Measurements from ENCODE around the gene TOX3. TPM values are rescaled to one million over a fixed set of nuclear protein-coding genes. Genes with fewer than 3 reads are reported as not detected.

The TOX3 gene
- total and polyA plus RNA-seq, 2 of the 13 experiments (the other 11 are each of a cell fraction or from before 2014, with no cell fraction given): 14.5 to 98.6 TPM

- no peaks in the 10 kb centered on the region for H3K9me3 ChIP-seq (ENCODE audit: low read length)
- 45% methylated on average over 5 of the region's 5 CpGs for WGBS (ENCODE audit: low lambda C conversion rate)
- intact Hi-C loops (cut with micrococcal nuclease; ENCODE audit: unreplicated experiment): no loop called here
- no peak overlapping the region for H3K9ac ChIP-seq (ENCODE audit: insufficient read depth, low read depth, low read length)
- no peaks in the 10 kb centered on the region; a peak in 1 of 5 replicates for H3K27me3 ChIP-seq (ENCODE audit: control insufficient read depth in 1 of 2, insufficient read depth in 2 of 2, low read length in 2 of 2)
- H3K4me2 ChIP-seq (ENCODE audit: low read depth, low read length): no peak overlapping the region
- CTCF ChIA-PET (ENCODE audit: low intra/inter-chr PET ratio, low total read pairs): no interaction called here
- in situ Hi-C loops (cut with HindIII; ENCODE audit: extremely low pct_ligation_motif_present, low pct_unique_long_range_greater_than_20kb): no loop called here
- H3K79me2 ChIP-seq (ENCODE audit: insufficient read depth, low read length): no peaks in the 10 kb centered on the region
- DNase-seq (ENCODE audit: low spot score) (no peak), ATAC-seq (no peak), FAIRE-seq (no peak)
- no peak overlapping the region for H2AFZ ChIP-seq (ENCODE audit: low read length)
- no peaks in the 10 kb centered on the region for H3K36me3 ChIP-seq (replicated peaks in 1 of 2; ENCODE audit: control insufficient read depth in 1 of 2, insufficient read depth in 2 of 2, low read length in 2 of 2)
- no peak overlapping the region for H3K4me3 ChIP-seq (replicated peaks in 1 of 3; ENCODE audit: insufficient read depth in 1 of 3, low read depth in 2 of 3, low read length in 3 of 3)
- H3K4me1 ChIP-seq (ENCODE audit: insufficient read depth, low read length): peaks cover 46% of the 10 kb centered on the region
- H3K27ac ChIP-seq (ENCODE audit: extremely low read length, insufficient read depth, low read length): no peak overlapping the region
- POLR2A ChIA-PET: no interaction called here
- no peaks in the 10 kb centered on the region for H4K20me1 ChIP-seq (ENCODE audit: insufficient read depth, low read length)
- no TSS peak for BruUV-seq (replicated peaks)
- TF ChIP-seq TRIM24 (CRISPR knock-in tag; IDR thresholded peaks at IDR 0.05) (no peak), TBL1XR1 (IDR thresholded peaks at IDR 0.05; ENCODE audit: borderline replicate concordance, low read length, partially characterized antibody) (no peak), ZNF766 (CRISPR knock-in tag; IDR thresholded peaks at IDR 0.05; ENCODE audit: borderline replicate concordance) (no peak), BRD4 (CRISPR knock-in tag; IDR thresholded peaks at IDR 0.05) (no peak), PPARG (CRISPR knock-in tag; conservative IDR thresholded peaks at IDR 0.05) (no peak), EEA1 (CRISPR knock-in tag; IDR thresholded peaks at IDR 0.05; ENCODE audit: borderline replicate concordance) (no peak), PITX1 (CRISPR knock-in tag; IDR thresholded peaks at IDR 0.05) (no peak), ZNF503 (CRISPR knock-in tag; IDR thresholded peaks at IDR 0.05) (no peak), HNF4A (CRISPR knock-in tag; IDR thresholded peaks at IDR 0.05) (no peak), RCOR2 (CRISPR knock-in tag; IDR thresholded peaks at IDR 0.05) (no peak), ZBTB26 (CRISPR knock-in tag; IDR thresholded peaks at IDR 0.05; ENCODE audit: borderline replicate concordance) (no peak), LCORL (IDR thresholded peaks at IDR 0.05) (no peak), LCORL (CRISPR knock-in tag; IDR thresholded peaks at IDR 0.05) (no peak), USF2 (IDR thresholded peaks at IDR 0.05; ENCODE audit: low read depth, low read length) (no peak), USF2 (CRISPR knock-in tag; IDR thresholded peaks at IDR 0.05; ENCODE audit: borderline replicate concordance) (no peak), NR2F1 (CRISPR knock-in tag; IDR thresholded peaks at IDR 0.05) (peak in 1 of 2 experiments; percentile 35; a peak in 1 of 4 replicates), SATB2 (CRISPR knock-in tag; IDR thresholded peaks at IDR 0.05) (0 out of 2 replicates have a peak, but pooled peaks have one; percentile 44), ZNF615 (CRISPR knock-in tag; IDR thresholded peaks at IDR 0.05; ENCODE audit: borderline replicate concordance) (no peak), KAT8 (CRISPR knock-in tag; IDR thresholded peaks at IDR 0.05) (no peak), TRIM22 (IDR thresholded peaks at IDR 0.05) (no peak), ZNF34 (CRISPR knock-in tag; IDR thresholded peaks at IDR 0.05; ENCODE audit: borderline replicate concordance) (no peak), PAF1 (CRISPR knock-in tag; IDR thresholded peaks at IDR 0.05) (no peak)
Measured at GRCh38 chr16:52552643-52553042, 5.7 kb upstream of the TOX3 start.
